ENCODE results near the gene EMILIN3.

Gene EMILIN3

DNA sequence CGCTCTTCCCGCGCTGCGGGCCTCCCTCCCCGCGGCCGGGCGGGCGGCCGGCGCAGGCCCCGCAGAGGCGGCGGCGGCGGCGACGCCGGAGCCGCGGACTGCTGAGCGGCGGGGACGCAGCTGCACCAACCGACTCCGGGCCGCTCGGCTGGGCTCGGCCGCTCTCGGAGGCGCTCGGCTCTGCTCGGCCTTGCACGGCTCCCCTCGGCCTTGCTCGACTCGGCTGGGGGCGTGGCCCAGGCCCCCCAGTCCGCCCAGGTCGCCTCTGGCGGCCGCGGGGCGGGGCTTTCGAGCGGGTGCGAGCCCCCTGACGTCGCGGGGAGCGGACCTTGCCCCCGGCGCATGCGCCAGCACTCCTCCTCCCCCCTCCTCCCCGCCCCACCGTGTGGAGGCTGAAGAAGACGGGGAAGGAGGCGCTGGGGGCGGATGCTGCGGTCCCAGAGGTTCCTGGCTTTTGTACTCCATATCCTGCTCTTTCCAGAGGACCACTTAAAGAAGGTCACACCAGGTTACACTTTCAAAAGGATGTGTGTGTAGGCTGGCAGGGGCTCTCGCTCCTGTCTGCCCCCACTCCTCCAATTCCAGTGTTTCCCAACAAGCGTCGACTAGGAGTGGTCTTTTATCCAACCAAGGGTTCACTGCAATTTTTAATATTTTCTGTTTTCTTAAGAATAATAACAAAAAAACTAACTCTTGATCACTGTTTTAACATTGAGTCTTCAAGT is 48.9 kb downstream of the EMILIN3 start, which contains the start of gene ZHX3:
Gene ZHX3, minus strand, starts transcription at position 186 of the 725 bp plus-strand sequence. CDS start 112,815 bp downstream, outside the sequence.
- H3K27ac ChIP-seq (replicated peaks): peak within 1 kb of the TSS; percentile 68
- DNase-seq (ENCODE audit: low read depth in 1 of 2, low spot score in 1 of 2): peak; percentile 86 to 91
- TF ChIP-seq, protein P1, sequence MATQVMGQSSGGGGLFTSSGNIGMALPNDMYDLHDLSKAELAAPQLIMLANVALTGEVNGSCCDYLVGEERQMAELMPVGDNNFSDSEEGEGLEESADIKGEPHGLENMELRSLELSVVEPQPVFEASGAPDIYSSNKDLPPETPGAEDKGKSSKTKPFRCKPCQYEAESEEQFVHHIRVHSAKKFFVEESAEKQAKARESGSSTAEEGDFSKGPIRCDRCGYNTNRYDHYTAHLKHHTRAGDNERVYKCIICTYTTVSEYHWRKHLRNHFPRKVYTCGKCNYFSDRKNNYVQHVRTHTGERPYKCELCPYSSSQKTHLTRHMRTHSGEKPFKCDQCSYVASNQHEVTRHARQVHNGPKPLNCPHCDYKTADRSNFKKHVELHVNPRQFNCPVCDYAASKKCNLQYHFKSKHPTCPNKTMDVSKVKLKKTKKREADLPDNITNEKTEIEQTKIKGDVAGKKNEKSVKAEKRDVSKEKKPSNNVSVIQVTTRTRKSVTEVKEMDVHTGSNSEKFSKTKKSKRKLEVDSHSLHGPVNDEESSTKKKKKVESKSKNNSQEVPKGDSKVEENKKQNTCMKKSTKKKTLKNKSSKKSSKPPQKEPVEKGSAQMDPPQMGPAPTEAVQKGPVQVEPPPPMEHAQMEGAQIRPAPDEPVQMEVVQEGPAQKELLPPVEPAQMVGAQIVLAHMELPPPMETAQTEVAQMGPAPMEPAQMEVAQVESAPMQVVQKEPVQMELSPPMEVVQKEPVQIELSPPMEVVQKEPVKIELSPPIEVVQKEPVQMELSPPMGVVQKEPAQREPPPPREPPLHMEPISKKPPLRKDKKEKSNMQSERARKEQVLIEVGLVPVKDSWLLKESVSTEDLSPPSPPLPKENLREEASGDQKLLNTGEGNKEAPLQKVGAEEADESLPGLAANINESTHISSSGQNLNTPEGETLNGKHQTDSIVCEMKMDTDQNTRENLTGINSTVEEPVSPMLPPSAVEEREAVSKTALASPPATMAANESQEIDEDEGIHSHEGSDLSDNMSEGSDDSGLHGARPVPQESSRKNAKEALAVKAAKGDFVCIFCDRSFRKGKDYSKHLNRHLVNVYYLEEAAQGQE (IDR thresholded peaks at IDR 0.05; ENCODE audit: insufficient replicate concordance, low read depth): no peak
- TF ChIP-seq POLR2AphosphoS5 (IDR thresholded peaks at IDR 0.05; ENCODE audit: low read depth): peak; percentile 7; the same call in 1 of the 2 replicates
- H3K27me3 ChIP-seq (ENCODE audit: insufficient read depth, poor library complexity, severe bottlenecking): no peaks in the 10 kb centered on the region
- peak within 1 kb of the TSS; percentile 92 for H3K4me3 ChIP-seq (replicated peaks; ENCODE audit: insufficient read depth, low read length)

DNA sequence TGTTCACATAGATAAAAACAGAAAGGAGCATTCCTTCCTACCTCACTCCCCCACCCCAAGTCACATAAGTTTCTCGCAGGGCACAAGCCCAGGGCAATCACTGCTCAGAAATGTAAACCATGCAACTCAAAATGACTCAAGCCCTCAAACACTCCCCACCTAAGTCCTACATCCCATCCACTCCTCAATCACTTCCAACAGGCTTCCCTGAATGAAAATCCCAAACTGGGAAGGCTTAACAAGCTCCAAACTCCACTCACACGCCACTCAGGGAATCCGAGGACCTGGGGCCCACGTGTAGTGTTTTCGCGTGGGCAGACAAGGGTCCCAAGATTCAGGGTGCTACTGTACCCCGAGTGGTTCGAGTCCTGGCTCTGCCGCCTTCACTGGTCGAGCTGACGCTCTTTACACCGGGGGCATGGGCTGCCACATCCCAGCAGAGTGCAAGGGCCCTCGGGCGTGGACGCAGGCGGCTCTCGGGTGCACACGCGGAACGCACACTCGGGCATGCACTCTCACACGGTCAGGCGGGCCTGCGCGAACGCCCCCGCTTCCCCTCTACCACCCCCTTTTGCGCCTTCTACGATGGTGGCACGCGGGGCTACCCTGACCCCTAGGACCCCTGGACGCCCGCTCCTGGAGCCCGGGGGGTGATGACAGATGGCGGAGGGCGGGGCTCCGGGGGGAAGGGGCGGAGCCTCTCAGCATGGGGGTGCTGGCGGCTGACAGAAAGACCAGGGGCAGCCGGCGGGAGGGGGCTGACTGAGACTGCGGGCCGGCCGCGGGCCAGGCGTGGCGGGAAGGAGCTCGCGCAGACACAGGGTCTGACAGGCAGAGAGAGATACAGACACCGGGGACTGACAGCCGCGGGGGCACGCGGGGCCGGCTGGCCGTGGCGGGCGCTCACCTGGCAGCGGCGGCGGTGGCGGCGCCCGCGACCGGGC is 49.7 kb downstream of the EMILIN3 start:
- H3K4me3 ChIP-seq (replicated peaks; ENCODE audit: insufficient read depth, low read length): peak overlapping the region; percentile 92
- H3K27ac ChIP-seq (replicated peaks): peak overlapping the region; percentile 68
- TF ChIP-seq, protein P1 (IDR thresholded peaks at IDR 0.05; ENCODE audit: insufficient replicate concordance, low read depth): no peak
- TF ChIP-seq POLR2AphosphoS5 (IDR thresholded peaks at IDR 0.05; ENCODE audit: low read depth): peak; percentile 16; the same call in 1 of the 2 replicates
- TF ChIP-seq SPI1 (IDR thresholded peaks at IDR 0.05; ENCODE audit: borderline replicate concordance, low read depth): no peak
- TF ChIP-seq GABPA (IDR thresholded peaks at IDR 0.05; ENCODE audit: low read depth): no peak
- TF ChIP-seq, protein P2, sequence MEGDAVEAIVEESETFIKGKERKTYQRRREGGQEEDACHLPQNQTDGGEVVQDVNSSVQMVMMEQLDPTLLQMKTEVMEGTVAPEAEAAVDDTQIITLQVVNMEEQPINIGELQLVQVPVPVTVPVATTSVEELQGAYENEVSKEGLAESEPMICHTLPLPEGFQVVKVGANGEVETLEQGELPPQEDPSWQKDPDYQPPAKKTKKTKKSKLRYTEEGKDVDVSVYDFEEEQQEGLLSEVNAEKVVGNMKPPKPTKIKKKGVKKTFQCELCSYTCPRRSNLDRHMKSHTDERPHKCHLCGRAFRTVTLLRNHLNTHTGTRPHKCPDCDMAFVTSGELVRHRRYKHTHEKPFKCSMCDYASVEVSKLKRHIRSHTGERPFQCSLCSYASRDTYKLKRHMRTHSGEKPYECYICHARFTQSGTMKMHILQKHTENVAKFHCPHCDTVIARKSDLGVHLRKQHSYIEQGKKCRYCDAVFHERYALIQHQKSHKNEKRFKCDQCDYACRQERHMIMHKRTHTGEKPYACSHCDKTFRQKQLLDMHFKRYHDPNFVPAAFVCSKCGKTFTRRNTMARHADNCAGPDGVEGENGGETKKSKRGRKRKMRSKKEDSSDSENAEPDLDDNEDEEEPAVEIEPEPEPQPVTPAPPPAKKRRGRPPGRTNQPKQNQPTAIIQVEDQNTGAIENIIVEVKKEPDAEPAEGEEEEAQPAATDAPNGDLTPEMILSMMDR (IDR thresholded peaks at IDR 0.05; ENCODE audit: insufficient read depth, low read length): no peak
- DNase-seq (ENCODE audit: low read depth in 1 of 2, low spot score in 1 of 2): peak; percentile 49 to 58
- H3K27me3 ChIP-seq (ENCODE audit: insufficient read depth, poor library complexity, severe bottlenecking): no peaks in the 10 kb centered on the region

DNA sequence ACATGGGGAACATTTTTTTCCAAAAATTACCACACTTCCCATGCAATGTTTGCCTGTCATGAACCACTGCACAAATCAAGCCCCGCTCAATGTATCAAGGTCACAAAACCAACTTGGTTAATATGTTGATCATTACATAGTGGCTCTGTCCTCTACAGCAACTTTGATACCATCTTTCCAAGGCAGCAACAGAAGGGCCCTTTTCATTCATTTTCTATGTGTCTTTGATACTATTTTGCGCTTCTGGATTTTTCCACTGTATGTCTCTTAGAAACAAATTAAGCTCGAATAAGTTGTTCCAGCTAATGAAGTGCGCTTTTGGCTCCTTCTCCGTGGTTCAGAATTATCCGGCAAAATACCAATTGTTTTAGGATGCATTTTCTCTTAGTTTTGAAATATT is 50.6 kb downstream of the EMILIN3 start:
- Histone ChIP-seq H3K27me3 (ENCODE audit: insufficient read depth, poor library complexity, severe bottlenecking) (no peaks in the 10 kb centered on the region), H3K27ac (replicated peaks) (no peak overlapping the region), H3K4me3 (replicated peaks; ENCODE audit: insufficient read depth, low read length) (no peak overlapping the region)
- TF ChIP-seq, protein P1 (IDR thresholded peaks at IDR 0.05; ENCODE audit: insufficient replicate concordance, low read depth): no peak
- TF ChIP-seq, protein P2 (IDR thresholded peaks at IDR 0.05; ENCODE audit: insufficient read depth, low read length): no peak
- TF ChIP-seq SPI1 (IDR thresholded peaks at IDR 0.05; ENCODE audit: borderline replicate concordance, low read depth): no peak
- TF ChIP-seq GABPA (IDR thresholded peaks at IDR 0.05; ENCODE audit: low read depth): no peak
- no peak for TF ChIP-seq POLR2AphosphoS5 (IDR thresholded peaks at IDR 0.05; ENCODE audit: low read depth)
- no peak for DNase-seq (ENCODE audit: low read depth in 1 of 2, low spot score in 1 of 2)
